ENCODE results near the gene ATF6. TPM values are rescaled to one million over a fixed set of nuclear protein-coding genes. Genes with fewer than 3 reads are reported as not detected.

The ATF6 gene
- total RNA-seq, 1 experiment from 2014 or later = 10.6 TPM

DNA sequence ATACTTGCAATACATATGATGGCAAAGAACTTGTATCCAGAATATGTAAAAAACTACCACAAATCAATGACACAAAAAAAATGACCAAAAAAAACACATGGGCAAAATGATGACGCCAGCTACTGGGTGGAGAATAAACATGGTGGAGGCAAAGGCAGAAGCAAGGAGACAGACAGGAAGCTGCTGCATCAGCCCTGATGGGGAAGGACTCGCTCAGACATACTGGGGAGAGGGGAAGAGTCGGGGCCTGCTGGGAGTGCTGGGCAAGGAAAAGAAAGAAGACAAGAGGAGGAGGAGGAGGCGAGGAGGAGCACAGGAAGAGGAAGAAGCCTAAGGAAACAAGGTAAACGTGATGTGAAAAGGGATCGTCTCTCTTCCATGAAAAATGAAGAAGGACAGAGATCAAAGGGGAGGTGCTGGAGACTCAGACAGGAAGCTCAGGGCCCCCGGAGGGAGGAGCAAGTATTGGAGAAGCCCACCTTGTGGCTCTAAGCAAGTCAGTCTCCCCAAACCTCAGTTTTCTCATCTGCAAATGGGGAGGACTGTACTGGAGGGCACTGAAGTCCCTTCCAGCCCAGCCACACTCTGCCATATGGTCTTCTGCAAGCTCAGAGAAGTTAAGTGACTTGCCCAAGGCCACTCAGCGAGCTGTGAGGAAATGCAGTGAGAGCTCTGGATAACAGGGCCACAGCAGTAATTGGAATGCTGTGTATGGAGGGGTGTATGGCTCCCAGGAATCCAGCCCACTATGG, 233.4 kb downstream of the ATF6 start:
- no peak overlapping the region for H3K27ac Mint-ChIP-seq
- CTCF ChIA-PET = interaction anchor here (1.1 kb wide), 1 partner anchor 207 kb away, joined by 3 read pairs; no protein-coding TSS in a partner anchor
- no peaks in the 10 kb centered on the region for H3K9me3 Mint-ChIP-seq
- no peaks in the 10 kb centered on the region for H3K27me3 Mint-ChIP-seq (ENCODE audit: low read depth)
- DNase-seq (ENCODE audit: low spot score) (no peak), ATAC-seq (no peak)
- POLR2A ChIA-PET = no interaction called here
- H3K36me3 Mint-ChIP-seq = no peaks in the 10 kb centered on the region
- peaks cover 5% of the 10 kb centered on the region for H3K4me1 Mint-ChIP-seq
- TF ChIP-seq ZNF423 (CRISPR knock-in tag; IDR thresholded peaks at IDR 0.05) (no peak), PRRX2 (CRISPR knock-in tag; IDR thresholded peaks at IDR 0.05) (no peak), SMAD3 (CRISPR knock-in tag; IDR thresholded peaks at IDR 0.05; ENCODE audit: borderline replicate concordance) (no peak), MXD4 (CRISPR knock-in tag; IDR thresholded peaks at IDR 0.05; ENCODE audit: borderline replicate concordance) (no peak), RORB (CRISPR knock-in tag; IDR thresholded peaks at IDR 0.05) (no peak), GTF2I (CRISPR knock-in tag; conservative IDR thresholded peaks at IDR 0.05) (no peak), JAZF1 (CRISPR knock-in tag; IDR thresholded peaks at IDR 0.05) (no peak)
- TF ChIP-seq, protein P1, sequence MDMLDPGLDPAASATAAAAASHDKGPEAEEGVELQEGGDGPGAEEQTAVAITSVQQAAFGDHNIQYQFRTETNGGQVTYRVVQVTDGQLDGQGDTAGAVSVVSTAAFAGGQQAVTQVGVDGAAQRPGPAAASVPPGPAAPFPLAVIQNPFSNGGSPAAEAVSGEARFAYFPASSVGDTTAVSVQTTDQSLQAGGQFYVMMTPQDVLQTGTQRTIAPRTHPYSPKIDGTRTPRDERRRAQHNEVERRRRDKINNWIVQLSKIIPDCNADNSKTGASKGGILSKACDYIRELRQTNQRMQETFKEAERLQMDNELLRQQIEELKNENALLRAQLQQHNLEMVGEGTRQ (CRISPR knock-in tag; IDR thresholded peaks at IDR 0.05) = no peak
- TF ChIP-seq, protein P2, sequence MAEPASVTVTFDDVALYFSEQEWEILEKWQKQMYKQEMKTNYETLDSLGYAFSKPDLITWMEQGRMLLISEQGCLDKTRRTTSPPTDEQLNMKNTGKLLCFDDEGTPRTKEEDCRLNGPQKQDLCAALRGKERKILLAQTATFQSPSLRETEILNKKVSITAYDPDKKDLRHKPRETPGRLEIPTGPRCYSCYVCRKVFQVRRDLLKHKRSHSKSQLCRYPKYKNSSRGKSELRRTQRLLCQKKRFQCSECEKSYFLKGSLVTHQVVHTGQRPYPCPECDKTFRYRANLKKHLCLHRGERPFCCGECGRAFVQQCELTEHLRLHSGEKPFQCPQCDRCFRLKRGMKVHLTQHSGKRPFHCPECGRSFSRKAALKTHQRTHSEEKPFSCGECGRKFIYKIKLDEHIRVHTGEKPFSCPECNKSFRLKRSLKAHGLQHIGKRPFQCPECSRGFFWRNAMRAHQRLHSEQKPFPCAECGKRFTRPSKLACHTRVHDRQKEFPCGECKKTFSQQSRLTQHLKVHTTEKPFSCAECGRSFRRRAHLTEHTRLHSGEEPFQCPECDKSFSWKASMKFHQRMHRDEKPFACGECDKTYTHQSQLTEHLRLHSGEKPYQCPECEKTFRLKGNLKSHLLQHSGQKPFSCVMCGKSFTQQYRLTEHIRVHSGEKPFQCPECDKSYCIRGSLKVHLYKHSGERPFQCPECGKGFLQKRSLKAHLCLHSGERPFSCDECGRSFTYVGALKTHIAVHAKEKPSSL (CRISPR knock-in tag; conservative IDR thresholded peaks at IDR 0.05) = no peak
- TF ChIP-seq, protein P3, sequence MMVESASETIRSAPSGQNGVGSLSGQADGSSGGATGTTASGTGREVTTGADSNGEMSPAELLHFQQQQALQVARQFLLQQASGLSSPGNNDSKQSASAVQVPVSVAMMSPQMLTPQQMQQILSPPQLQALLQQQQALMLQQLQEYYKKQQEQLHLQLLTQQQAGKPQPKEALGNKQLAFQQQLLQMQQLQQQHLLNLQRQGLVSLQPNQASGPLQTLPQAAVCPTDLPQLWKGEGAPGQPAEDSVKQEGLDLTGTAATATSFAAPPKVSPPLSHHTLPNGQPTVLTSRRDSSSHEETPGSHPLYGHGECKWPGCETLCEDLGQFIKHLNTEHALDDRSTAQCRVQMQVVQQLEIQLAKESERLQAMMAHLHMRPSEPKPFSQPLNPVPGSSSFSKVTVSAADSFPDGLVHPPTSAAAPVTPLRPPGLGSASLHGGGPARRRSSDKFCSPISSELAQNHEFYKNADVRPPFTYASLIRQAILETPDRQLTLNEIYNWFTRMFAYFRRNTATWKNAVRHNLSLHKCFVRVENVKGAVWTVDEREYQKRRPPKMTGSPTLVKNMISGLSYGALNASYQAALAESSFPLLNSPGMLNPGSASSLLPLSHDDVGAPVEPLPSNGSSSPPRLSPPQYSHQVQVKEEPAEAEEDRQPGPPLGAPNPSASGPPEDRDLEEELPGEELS (CRISPR knock-in tag; IDR thresholded peaks at IDR 0.05) = no peak
- TF ChIP-seq, protein P4, sequence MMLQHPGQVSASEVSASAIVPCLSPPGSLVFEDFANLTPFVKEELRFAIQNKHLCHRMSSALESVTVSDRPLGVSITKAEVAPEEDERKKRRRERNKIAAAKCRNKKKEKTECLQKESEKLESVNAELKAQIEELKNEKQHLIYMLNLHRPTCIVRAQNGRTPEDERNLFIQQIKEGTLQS (CRISPR knock-in tag; conservative IDR thresholded peaks at IDR 0.05) = no peak
- TF ChIP-seq, protein P5, sequence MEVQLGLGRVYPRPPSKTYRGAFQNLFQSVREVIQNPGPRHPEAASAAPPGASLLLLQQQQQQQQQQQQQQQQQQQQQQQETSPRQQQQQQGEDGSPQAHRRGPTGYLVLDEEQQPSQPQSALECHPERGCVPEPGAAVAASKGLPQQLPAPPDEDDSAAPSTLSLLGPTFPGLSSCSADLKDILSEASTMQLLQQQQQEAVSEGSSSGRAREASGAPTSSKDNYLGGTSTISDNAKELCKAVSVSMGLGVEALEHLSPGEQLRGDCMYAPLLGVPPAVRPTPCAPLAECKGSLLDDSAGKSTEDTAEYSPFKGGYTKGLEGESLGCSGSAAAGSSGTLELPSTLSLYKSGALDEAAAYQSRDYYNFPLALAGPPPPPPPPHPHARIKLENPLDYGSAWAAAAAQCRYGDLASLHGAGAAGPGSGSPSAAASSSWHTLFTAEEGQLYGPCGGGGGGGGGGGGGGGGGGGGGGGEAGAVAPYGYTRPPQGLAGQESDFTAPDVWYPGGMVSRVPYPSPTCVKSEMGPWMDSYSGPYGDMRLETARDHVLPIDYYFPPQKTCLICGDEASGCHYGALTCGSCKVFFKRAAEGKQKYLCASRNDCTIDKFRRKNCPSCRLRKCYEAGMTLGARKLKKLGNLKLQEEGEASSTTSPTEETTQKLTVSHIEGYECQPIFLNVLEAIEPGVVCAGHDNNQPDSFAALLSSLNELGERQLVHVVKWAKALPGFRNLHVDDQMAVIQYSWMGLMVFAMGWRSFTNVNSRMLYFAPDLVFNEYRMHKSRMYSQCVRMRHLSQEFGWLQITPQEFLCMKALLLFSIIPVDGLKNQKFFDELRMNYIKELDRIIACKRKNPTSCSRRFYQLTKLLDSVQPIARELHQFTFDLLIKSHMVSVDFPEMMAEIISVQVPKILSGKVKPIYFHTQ (CRISPR knock-in tag; IDR thresholded peaks at IDR 0.05) = no peak
- TF ChIP-seq, protein P6, sequence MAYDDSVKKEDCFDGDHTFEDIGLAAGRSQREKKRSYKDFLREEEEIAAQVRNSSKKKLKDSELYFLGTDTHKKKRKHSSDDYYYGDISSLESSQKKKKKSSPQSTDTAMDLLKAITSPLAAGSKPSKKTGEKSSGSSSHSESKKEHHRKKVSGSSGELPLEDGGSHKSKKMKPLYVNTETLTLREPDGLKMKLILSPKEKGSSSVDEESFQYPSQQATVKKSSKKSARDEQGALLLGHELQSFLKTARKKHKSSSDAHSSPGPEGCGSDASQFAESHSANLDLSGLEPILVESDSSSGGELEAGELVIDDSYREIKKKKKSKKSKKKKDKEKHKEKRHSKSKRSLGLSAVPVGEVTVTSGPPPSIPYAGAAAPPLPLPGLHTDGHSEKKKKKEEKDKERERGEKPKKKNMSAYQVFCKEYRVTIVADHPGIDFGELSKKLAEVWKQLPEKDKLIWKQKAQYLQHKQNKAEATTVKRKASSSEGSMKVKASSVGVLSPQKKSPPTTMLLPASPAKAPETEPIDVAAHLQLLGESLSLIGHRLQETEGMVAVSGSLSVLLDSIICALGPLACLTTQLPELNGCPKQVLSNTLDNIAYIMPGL (CRISPR knock-in tag; IDR thresholded peaks at IDR 0.05) = no peak
- no peak overlapping the region for H3K4me3 Mint-ChIP-seq

DNA sequence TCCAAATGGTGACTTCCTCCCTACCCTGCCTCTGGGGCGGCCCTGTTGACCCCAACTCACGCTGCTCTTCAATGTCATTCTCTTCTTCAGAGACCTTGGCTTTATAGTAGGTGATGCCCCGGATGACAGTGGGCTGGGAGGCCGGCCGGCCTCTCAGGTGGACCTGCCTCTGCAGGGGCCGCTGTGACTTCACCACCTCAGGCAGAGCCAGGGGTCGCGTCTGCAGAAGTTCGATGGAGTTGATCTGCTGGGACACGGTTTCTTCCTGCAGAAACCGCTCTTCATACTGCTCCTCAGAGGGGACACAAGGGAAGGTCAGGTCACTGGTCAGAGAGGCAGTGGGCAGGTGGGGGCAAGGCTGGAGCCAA, 233.9 kb downstream of the ATF6 start:
- no peak for ATAC-seq
- no peak for DNase-seq (ENCODE audit: low spot score)
- no peak overlapping the region for H3K4me3 Mint-ChIP-seq
- TF ChIP-seq TEAD4 (CRISPR knock-in tag; IDR thresholded peaks at IDR 0.05) (no peak), GTF2I (CRISPR knock-in tag; conservative IDR thresholded peaks at IDR 0.05) (no peak), CBFB (CRISPR knock-in tag; IDR thresholded peaks at IDR 0.05; ENCODE audit: low read depth) (no peak), FOXK1 (CRISPR knock-in tag; IDR thresholded peaks at IDR 0.05) (no peak), FOXJ3 (CRISPR knock-in tag; IDR thresholded peaks at IDR 0.05; ENCODE audit: borderline replicate concordance) (no peak), ZNF138 (CRISPR knock-in tag; conservative IDR thresholded peaks at IDR 0.05) (no peak)
- TF ChIP-seq, protein P1 (CRISPR knock-in tag; IDR thresholded peaks at IDR 0.05) = no peak
- no peaks in the 10 kb centered on the region for H3K27me3 Mint-ChIP-seq (ENCODE audit: low read depth)
- H3K36me3 Mint-ChIP-seq = no peaks in the 10 kb centered on the region
- H3K4me1 Mint-ChIP-seq = peaks cover 5% of the 10 kb centered on the region
- no peak overlapping the region for H3K27ac Mint-ChIP-seq
- no peaks in the 10 kb centered on the region for H3K9me3 Mint-ChIP-seq
- ChIA-PET POLR2A (no interaction called here), CTCF (interaction anchor here (1.1 kb wide), 1 partner anchor 208 kb away, joined by 3 read pairs; no protein-coding TSS in a partner anchor)

All from WTC11 (cell line).